Stimulated activated CD4-positive, alpha-beta T cell treated with anti-CD3 and anti-CD28 coated beads, Interleukin-1b, Interleukin-23, amount 100 ng/mL, for 24 hours (primary cell): ENCODE measurements around the gene KIRREL3.
A peak's percentile ranks its signal among the peaks of the same experiment; 100 is the strongest.

Source experiments
- DNase-seq, 4 experiments: peaks; one replicate each; pipeline ENCODE4 v3.0.0-alpha.2; 2020; ENCODE audit warnings: low read depth in 4 of 4, low spot score in 1 of 4

KIRREL3 gene

GRCh38 chr11:126456783-126457542 lies 543.6 kb downstream of the KIRREL3 start:
- no peak for DNase-seq

- no peak for DNase-seq
Observed at GRCh38 chr11:126456089-126456488, 544.5 kb downstream of the KIRREL3 start.

DNA sequence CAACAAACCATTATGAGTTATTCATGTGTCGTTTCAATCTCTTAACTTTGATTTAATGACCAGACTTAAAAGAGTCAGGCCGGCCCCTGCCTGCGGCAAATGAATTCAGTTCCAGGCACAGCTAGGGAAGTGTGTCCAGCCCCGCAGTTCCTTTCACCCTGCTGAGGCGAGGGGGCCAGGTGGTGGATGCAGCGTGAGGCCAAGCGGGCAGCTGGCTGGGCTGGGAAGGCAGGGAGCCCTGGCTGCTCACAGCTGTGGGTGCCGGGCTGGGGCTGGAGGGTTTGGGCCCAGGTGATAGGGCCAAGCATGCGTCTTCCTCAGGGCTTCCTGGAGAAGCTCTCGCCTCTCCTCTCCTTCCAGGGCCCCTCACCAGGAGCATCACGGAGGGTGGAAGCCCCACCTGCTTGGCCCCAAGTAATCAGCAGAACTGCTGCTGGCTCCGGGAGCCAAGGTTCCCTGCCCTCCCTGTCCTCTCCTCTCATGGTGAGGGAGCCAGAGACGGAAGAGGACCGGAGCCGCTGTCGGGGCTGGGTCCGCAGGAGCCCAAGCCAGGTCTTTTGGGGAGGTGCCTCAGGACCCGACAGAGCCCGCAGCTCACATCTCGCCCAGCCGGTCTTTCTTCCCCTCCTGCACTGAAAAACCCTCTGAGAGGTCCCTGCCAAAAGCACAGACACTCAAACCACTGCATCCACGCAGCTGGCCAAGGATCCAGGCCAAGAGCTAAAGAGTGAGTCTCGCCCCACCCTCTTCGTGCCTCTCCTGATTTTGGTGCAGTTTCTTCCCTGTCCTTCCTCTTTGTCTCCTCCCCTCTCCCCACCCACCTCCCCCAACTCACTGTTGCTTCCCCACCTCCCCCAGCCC lies 548.1 kb downstream of the KIRREL3 start:
- no peak for DNase-seq

- no peak for DNase-seq
Observed at GRCh38 chr11:126451211-126451802, 549.3 kb downstream of the KIRREL3 start.

GRCh38 chr11:126450806-126451205 lies 549.8 kb downstream of the KIRREL3 start:
- no peak for DNase-seq

DNA sequence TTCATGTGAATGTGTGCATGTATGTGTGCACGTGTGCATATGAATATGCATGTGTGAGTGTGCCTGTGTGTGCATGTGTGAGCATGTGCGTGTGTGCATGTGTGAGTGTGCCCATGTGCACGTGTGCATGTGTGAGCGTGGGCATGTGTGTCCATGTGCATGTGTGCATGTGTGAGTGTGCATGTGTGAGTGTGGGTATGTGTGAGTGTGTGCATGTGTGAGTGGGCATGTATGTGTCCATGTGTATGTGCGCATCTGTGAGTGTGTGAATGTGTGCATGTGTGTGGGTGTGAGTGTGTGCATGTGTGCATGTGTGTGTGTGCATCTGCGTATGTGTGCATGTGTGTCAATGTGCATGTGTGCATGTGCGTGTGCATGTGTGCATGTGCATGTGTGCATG lies 550.4 kb downstream of the KIRREL3 start:
- no peak for DNase-seq

GRCh38 chr11:126446581-126446980 lies 554.0 kb downstream of the KIRREL3 start:
- no peak for DNase-seq

DNA sequence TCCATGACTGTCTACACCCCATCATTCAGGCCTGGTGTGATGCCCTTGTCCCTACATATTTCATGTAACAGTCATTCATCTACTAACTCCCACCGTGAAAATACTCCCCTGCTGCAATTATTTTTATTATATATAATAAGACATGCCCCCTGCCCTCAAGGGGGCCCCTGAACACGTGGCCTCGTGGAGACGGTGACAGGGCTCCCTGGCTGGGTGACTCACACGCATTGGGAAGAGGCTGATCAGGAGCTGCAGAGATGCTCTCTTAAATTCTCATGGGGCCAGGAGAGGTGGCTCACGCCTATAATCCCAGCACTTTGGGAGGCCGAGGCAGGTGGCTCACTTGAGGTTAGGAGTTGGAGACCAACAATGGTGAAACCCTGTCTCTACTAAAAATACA lies 556.5 kb downstream of the KIRREL3 start:
- DNase-seq: no peak

DNA sequence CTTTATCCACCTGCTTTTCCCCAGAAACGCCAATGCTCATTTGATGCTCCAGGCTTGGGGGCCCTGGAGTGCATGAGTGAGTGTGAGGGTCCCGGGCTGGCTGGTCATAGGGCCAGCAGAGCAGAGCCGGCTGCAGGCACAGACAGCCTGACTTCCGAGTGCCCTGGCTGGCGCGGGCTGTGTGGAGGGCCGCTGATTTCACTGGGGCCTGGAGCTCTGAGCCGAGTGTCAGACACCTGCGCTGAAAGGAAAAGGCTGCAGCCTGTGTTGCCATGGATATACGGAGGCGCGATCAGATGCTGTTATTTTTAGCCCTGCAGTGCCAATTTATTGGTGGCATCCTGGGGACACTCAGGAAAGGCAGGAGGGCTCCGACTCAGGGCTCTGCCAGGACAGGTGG lies 557.5 kb downstream of the KIRREL3 start:
- no peak for DNase-seq

GRCh38 chr11:126440792-126441514 lies 559.6 kb downstream of the KIRREL3 start:
- DNase-seq: peak; percentile 50 to 72 (median 54)

DNA sequence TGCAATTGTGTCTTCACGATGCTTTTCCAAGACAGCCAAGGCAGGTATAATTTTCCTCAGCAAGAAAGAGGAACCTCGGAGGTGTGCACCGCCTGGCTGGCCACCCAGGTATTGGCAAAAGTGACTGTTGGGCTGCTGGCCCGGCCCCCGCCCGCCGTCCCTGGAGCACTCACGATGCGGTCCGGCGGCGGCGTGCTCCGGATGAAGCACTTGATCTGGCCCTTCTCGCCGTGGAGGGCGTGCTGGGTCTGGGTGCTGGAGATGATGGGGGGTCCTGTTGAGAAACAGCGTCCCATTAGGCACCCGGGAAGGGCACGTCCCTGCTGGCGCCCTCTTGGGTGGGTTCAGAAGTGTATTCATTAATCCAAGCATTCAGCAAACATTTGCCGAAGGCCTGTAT lies 560.3 kb downstream of the KIRREL3 start:
- no peak for DNase-seq

DNA sequence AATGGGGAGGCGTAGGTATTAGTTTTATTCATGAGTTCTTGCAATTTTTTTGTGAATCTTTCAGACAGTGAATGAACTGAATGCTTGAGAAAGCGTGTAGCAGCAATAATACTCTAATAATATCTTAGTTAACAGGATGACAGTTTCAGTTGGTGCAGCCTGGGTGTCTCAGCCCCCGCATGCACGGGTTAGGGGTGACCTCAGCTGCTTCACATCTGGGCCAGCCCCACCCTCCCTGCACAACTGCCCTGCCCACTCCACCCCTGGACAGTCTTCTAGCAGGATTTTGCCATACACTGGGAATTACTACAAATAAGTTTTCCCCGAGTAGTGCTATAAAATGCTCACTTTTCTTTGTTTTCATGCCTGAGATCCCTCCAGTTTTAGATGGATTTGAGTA lies 561.9 kb downstream of the KIRREL3 start:
- DNase-seq: no peak

DNA sequence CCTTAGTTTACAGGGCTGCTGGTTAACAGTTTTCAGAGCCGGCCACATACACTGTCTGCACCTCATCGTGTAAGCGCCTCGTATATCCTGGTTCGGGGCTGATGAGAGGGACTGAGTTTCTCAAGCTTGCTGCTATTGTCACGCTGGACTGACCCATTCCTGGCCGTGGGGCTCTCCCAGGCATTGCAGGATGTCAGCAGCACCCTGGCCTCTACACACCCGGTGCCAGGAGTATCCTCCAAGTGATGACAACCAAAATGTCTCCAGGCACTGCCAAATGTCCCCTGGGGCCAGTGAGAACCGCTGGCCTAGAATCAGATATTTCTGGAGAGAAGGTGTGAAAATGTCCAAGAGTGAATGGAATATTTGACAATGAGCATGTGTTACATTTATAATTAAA lies 562.3 kb downstream of the KIRREL3 start:
- DNase-seq: no peak

GRCh38 chr11:126437731-126438130 lies 562.8 kb downstream of the KIRREL3 start:
- DNase-seq: no peak

- DNase-seq: no peak
Observed at GRCh38 chr11:126436209-126436755, 564.3 kb downstream of the KIRREL3 start.

GRCh38 chr11:126434950-126435335 lies 565.6 kb downstream of the KIRREL3 start:
- no peak for DNase-seq

- DNase-seq: no peak
Observed at GRCh38 chr11:126433989-126434949, 566.3 kb downstream of the KIRREL3 start.

- DNase-seq: no peak
Observed at GRCh38 chr11:126433244-126433846, 567.2 kb downstream of the KIRREL3 start.

DNA sequence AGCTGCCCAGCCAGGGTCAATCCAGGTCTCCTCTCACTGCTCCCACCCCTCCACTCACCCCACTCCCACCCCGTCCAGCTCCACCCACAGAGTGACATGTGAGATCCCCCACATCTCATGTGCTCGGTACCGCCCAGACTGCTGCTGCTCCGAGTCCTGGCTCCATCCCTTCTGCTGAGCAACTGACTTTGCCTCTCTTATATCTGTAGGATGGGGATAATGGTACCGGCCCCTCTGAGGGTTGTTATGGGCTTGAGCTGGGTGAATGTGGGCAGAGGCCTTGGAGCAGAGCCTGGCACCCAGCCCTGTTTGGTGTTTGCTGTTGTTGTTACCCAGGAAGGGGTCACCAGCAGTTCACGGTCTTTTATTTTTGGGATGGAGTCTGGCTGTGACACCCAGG lies 568.0 kb downstream of the KIRREL3 start:
- DNase-seq: no peak

- DNase-seq: no peak
Observed at GRCh38 chr11:126432065-126432461, 568.5 kb downstream of the KIRREL3 start.
